Pancreas (tissue), 10 donors: ENCODE data around the gene MIR17HG. TPM values are rescaled to one million over a fixed set of nuclear protein-coding genes. Genes with fewer than 3 reads are reported as not detected.

ENCODE experiments used
- ATAC-seq, 4 donors: fragments of 200-7000 bp; cut with Tn5 transposase; one replicate each; pipeline versions ENCODE4 v1.8.0 to v1.9.1; 2020; ENCODE audit warnings: mild to moderate bottlenecking in 4 of 4, moderate library complexity in 4 of 4
- DNase-seq, 6 donors: peaks; one replicate each; pipeline ENCODE4 v3.0.0-alpha.2; 2020
- FAIRE-seq: peaks from 2 replicates; lab custom pipeline; 2012; peaks lifted over from hg19 to GRCh38; lab: Jason Lieb, UNC
- H3K27ac ChIP-seq, 4 donors: fragments of 200-600 bp; sonication (generic); 1 replicate in 3 of 4; 2 replicates in 1 of 4; pipeline versions ENCODE4 v1.5.0 to v1.8.0; 2020
- H3K27me3 ChIP-seq, 4 donors: fragments of 200-600 bp; one replicate each; pipeline ENCODE4 v1.8.0; 2021
- H3K36me3 ChIP-seq, 3 donors: fragments of 200-600 bp; sonication (generic) in 1 of 3; one replicate each; pipeline versions ENCODE4 v1.5.0 to v1.8.0; 2020 to 2021
- H3K4me1 ChIP-seq, 3 donors: fragments of 200-600 bp; one replicate each; pipeline ENCODE4 v1.8.0; 2021
- H3K4me3 ChIP-seq, 4 donors: fragments of 200-600 bp; sonication (generic) in 2 of 4; one replicate each; pipeline versions ENCODE4 v1.5.0 to v1.8.0; 2020 to 2021
- H3K9me3 ChIP-seq, 4 donors: fragments of 200-600 bp; one replicate each; pipeline ENCODE4 v1.8.0; 2021
- CTCF ChIP-seq, 4 donors: fragments of 200-600 bp; sonication (generic) in 3 of 4; IDR thresholded peaks; one replicate each; pipeline versions ENCODE4 v1.5.0 to v1.8.0; 2021; ENCODE audit warnings: antibody characterized with exemption in 4 of 4
- WGBS, 2 donors: extraction: QIAGEN DNeasy Blood & Tissue Kit; methylation state at CpG; one replicate each; pipeline ENCODE4 v1.1.7; 2013; 5-methylcytosine and 5-hydroxymethylcytosine counted together
- intact Hi-C, 3 donors: fragments of 100-400 bp; cut with DNase I; formaldehyde crosslinking; loops; one replicate each; pipeline versions ENCODE4 v1.11.1 to v1.14.2; 2022
- polyA plus RNA-seq, 2 donors: library from polyadenylated mRNA; stranded (reverse); fragments of 200-250 nt; gene quantifications; one replicate each; pipeline ENCODE4 v1.2.3, GENCODE V29; 2013
- total RNA-seq, 6 donors: library from RNA; stranded (reverse); fragmentation: NEBNext Ultra II Directional in 4 of 6; extraction: Animal tissue kit (Norgen Biotek cat#: 25700) in 4 of 6; gene quantifications; one replicate each; pipeline versions ENCODE4 v1.2.1 to v1.2.4, GENCODE V29; 2021 to 2023
- donor health status: healthy with polysubstance abuse.
- donor health status: DM: no; HTN: no; CAD: no; lungs with moderate emphysema.
- donor health status: DM: no; HTN: no; CAD: no.
- donor health status: control.
- donor health status: control.
- donor health status: Bipolar disorder and iron deficiency.
- donor health status: DM: yes; HTN: yes; CAD: no.
- donor health status: DM: no; HTN: no; CAD: no.
- donor health status: DM: no; HTN: no; CAD: no.
- donor health status: DM: yes; HTN: yes; CAD: no.

MIR17HG gene
- total and polyA plus RNA-seq, 8 donors = 2.3 to 6.0 (median 3.8) TPM

- H3K4me3 ChIP-seq = no peak overlapping the region
- no peaks in the 10 kb centered on the region for H3K27me3 ChIP-seq
- DNase-seq (no peak), FAIRE-seq (no peak), ATAC-seq (no peak)
- peaks cover 0 to 8% (median 5%) of the 10 kb centered on the region in 3 donors for H3K36me3 ChIP-seq
- H3K4me1 ChIP-seq = peaks cover 0 to 16% (median 8%) of the 10 kb centered on the region in 3 donors
- no peak overlapping the region for H3K27ac ChIP-seq
- WGBS, 2 donors = 97% methylated on average over 6 of the region's 6 CpGs
- intact Hi-C loops = no loop called here
- no peaks in the 10 kb centered on the region for H3K9me3 ChIP-seq
- TF ChIP-seq CTCF (IDR thresholded peaks at IDR 0.05) = no peak
These were observed 8.6 kb downstream of the MIR17HG start for GRCh38 chr13:91355826-91356710.

- intact Hi-C loops = no loop called here
- FAIRE-seq (no peak), DNase-seq (no peak), ATAC-seq (no peak)
- TF ChIP-seq CTCF (IDR thresholded peaks at IDR 0.05) = no peak
- Histone ChIP-seq H3K36me3 (peaks cover 0 to 8% (median 5%) of the 10 kb centered on the region in 3 donors), H3K27me3 (no peaks in the 10 kb centered on the region), H3K27ac (no peak overlapping the region), H3K4me1 (peaks cover 7 to 25% (median 15%) of the 10 kb centered on the region in 3 donors), H3K4me3 (no peak overlapping the region), H3K9me3 (no peaks in the 10 kb centered on the region)
- 76% methylated on average over 6 of the region's 6 CpGs for WGBS, 2 donors
These were observed 9.6 kb downstream of the MIR17HG start for GRCh38 chr13:91356919-91357612.

GRCh38 chr13:91357613-91358386 is 10.3 kb downstream of the MIR17HG start:
- H3K4me1 ChIP-seq = peaks cover 7 to 25% (median 18%) of the 10 kb centered on the region in 3 donors
- 62 to 66% methylated on average over 7 of the region's 7 CpGs for WGBS, 2 donors
- FAIRE-seq = no peak
- no peaks in the 10 kb centered on the region for H3K9me3 ChIP-seq
- H3K36me3 ChIP-seq = peaks cover 0 to 8% (median 5%) of the 10 kb centered on the region in 3 donors
- intact Hi-C loops = no loop called here
- DNase-seq = no peak
- no peak for TF ChIP-seq CTCF (IDR thresholded peaks at IDR 0.05)
- H3K27me3 ChIP-seq = no peaks in the 10 kb centered on the region
- no peak for ATAC-seq
- H3K27ac ChIP-seq = no peak overlapping the region
- no peak overlapping the region for H3K4me3 ChIP-seq

- H3K4me3 ChIP-seq = no peak overlapping the region
- no peak for FAIRE-seq
- intact Hi-C loops = no loop called here
- peaks cover 0 to 6% (median 5%) of the 10 kb centered on the region in 3 donors for H3K36me3 ChIP-seq
- H3K4me1 ChIP-seq = peaks cover 7 to 20% (median 15%) of the 10 kb centered on the region in 3 donors
- peak in 3 of 4 donors; percentile 54 to 74 (median 63) for ATAC-seq
- no peak for TF ChIP-seq CTCF (IDR thresholded peaks at IDR 0.05)
- WGBS, 2 donors = 38 to 50% methylated on average over 2 of the region's 2 CpGs
- H3K9me3 ChIP-seq = no peaks in the 10 kb centered on the region
- no peaks in the 10 kb centered on the region for H3K27me3 ChIP-seq
- DNase-seq = no peak
- H3K27ac ChIP-seq = no peak overlapping the region
These were observed 10.9 kb downstream of the MIR17HG start for GRCh38 chr13:91358387-91358782.
